Fibroblast of lung (primary cell): ENCODE data around the gene GHRH. TPM values are rescaled to one million over a fixed set of nuclear protein-coding genes. Genes with fewer than 3 reads are reported as not detected.
A peak's percentile ranks its signal among the peaks of the same experiment; 100 is the strongest.

ENCODE experiments used
- DNase-seq, 2 donors: peaks; one replicate each; pipeline versions ENCODE4 v3.0.0 to v3.0.0-alpha.2; 2010; ENCODE audit warnings: low read depth in 2 of 2
- H2AFZ ChIP-seq: 2 replicates; pipeline ENCODE4 v1.5.1; 2012; ENCODE audit warnings: low read length, control low read depth, inconsistent platforms
- H3K27ac ChIP-seq: 2 replicates; pipeline ENCODE4 v1.5.1; 2011; ENCODE audit warnings: low read length, control low read depth; ENCODE audit not compliant: insufficient read depth
- H3K27me3 ChIP-seq: 2 replicates; pipeline ENCODE4 v1.5.1; 2011; ENCODE audit warnings: mild to moderate bottlenecking, low read length; ENCODE audit not compliant: control insufficient read depth, insufficient read depth
- H3K36me3 ChIP-seq: 2 replicates; pipeline ENCODE4 v1.5.1; 2011; ENCODE audit warnings: low read length; ENCODE audit not compliant: control insufficient read depth, insufficient read depth
- H3K4me1 ChIP-seq: 2 replicates; pipeline ENCODE4 v1.5.1; 2011; ENCODE audit warnings: low read length; ENCODE audit not compliant: control insufficient read depth, insufficient read depth; ENCODE audit errors: extremely low read depth
- H3K4me2 ChIP-seq: 2 replicates; pipeline ENCODE4 v1.5.1; 2011; ENCODE audit warnings: low read length, control low read depth; ENCODE audit not compliant: insufficient read depth; ENCODE audit errors: extremely low read depth
- H3K4me3 ChIP-seq, 4 experiments: fragments of 200-600 bp in 1 of 4; sonication (generic) in 1 of 4; replicated peaks in 1 of 4; 2 replicates each; pipeline ENCODE4 v1.5.1; 2011 to 2016; ENCODE audit warnings: low read length in 4 of 4, low read depth in 3 of 4, mild to moderate bottlenecking in 3 of 4, control low read depth in 2 of 4, inconsistent platforms in 1 of 4, mixed read lengths in 1 of 4; ENCODE audit not compliant: insufficient read depth in 1 of 4; ENCODE audit errors: control extremely low read depth in 1 of 4
- H3K79me2 ChIP-seq: 2 replicates; pipeline ENCODE4 v1.5.1; 2012; ENCODE audit warnings: mild to moderate bottlenecking, low read length, inconsistent platforms; ENCODE audit not compliant: control insufficient read depth, insufficient read depth
- H3K9ac ChIP-seq: 2 replicates; pipeline ENCODE4 v1.5.1; 2011; ENCODE audit warnings: mild to moderate bottlenecking, low read length, control low read depth; ENCODE audit not compliant: insufficient read depth
- H3K9me3 ChIP-seq: 2 replicates; pipeline ENCODE4 v1.5.1; 2012; ENCODE audit warnings: low read depth, low read length; ENCODE audit not compliant: control insufficient read depth, insufficient read depth
- H4K20me1 ChIP-seq: 2 replicates; pipeline ENCODE4 v1.5.1; 2011; ENCODE audit warnings: low read length; ENCODE audit not compliant: control insufficient read depth, insufficient read depth; ENCODE audit errors: extremely low read depth
- EZH2 ChIP-seq: IDR thresholded peaks from 2 replicates; pipeline ENCODE4 v1.5.1; 2012; ENCODE audit warnings: low read length, control low read depth, mild to moderate bottlenecking; ENCODE audit errors: missing control alignments
- polyA plus RNA-seq, 2 donors: library from polyadenylated mRNA; depleted of rRNA in 1 of 2; stranded (reverse) in 1 of 2; unstranded in 1 of 2; fragments of >200 nt; gene quantifications; 2 replicates each; pipeline ENCODE4 v1.2.1, GENCODE V29; 2011 to 2012; ENCODE audit warnings: missing spikeins in 1 of 2
- total RNA-seq: library from RNA; depleted of rRNA; stranded (reverse); fragments of >200 nt; gene quantifications from 2 replicates; pipeline ENCODE4 v1.2.1, GENCODE V29; 2014
- TF ChIP-seq, protein P1 (sequence below), 2 donors: IDR thresholded peaks in 1 of 2; conservative IDR thresholded peaks in 1 of 2; 1 replicate in 1 of 2; 2 replicates in 1 of 2; pipeline ENCODE4 v1.5.1; 2011 to 2012; ENCODE audit warnings: low read length in 2 of 2, control low read depth in 1 of 2, inconsistent platforms in 1 of 2, low read depth in 1 of 2, mild to moderate bottlenecking in 1 of 2

GHRH gene
- total and polyA plus RNA-seq, 2 donors (not counting 1 experiment from before 2014, with no cell fraction given), result not detected

GRCh38 chr20:37205794-37206193 lies 55.8 kb downstream of the GHRH start:
- Histone ChIP-seq H3K4me1 (peaks cover 7% of the 10 kb centered on the region), H3K79me2 (peaks cover 6% of the 10 kb centered on the region), H3K9ac (no peak overlapping the region), H3K4me3 (no peak overlapping the region), H3K36me3 (peaks cover 8% of the 10 kb centered on the region), H3K9me3 (no peaks in the 10 kb centered on the region), H3K4me2 (no peak overlapping the region), H4K20me1 (no peaks in the 10 kb centered on the region), H3K27me3 (no peaks in the 10 kb centered on the region), H2AFZ (no peak overlapping the region), H3K27ac (no peak overlapping the region)
- TF ChIP-seq, protein P1, sequence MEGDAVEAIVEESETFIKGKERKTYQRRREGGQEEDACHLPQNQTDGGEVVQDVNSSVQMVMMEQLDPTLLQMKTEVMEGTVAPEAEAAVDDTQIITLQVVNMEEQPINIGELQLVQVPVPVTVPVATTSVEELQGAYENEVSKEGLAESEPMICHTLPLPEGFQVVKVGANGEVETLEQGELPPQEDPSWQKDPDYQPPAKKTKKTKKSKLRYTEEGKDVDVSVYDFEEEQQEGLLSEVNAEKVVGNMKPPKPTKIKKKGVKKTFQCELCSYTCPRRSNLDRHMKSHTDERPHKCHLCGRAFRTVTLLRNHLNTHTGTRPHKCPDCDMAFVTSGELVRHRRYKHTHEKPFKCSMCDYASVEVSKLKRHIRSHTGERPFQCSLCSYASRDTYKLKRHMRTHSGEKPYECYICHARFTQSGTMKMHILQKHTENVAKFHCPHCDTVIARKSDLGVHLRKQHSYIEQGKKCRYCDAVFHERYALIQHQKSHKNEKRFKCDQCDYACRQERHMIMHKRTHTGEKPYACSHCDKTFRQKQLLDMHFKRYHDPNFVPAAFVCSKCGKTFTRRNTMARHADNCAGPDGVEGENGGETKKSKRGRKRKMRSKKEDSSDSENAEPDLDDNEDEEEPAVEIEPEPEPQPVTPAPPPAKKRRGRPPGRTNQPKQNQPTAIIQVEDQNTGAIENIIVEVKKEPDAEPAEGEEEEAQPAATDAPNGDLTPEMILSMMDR (conservative IDR thresholded peaks at IDR 0.05 in 1 of 2, IDR thresholded peaks at IDR 0.05 in 1 of 2; ENCODE audit: low read depth in 1 of 2, low read length in 2 of 2), result no peak
- TF ChIP-seq EZH2, result no peak
- DNase-seq, result no peak

GRCh38 chr20:37205130-37205529 lies 56.5 kb downstream of the GHRH start:
- Histone ChIP-seq H3K9ac (no peak overlapping the region), H2AFZ (no peak overlapping the region), H3K4me1 (peaks cover 7% of the 10 kb centered on the region), H4K20me1 (no peaks in the 10 kb centered on the region), H3K27ac (no peak overlapping the region), H3K9me3 (no peaks in the 10 kb centered on the region), H3K4me2 (no peak overlapping the region), H3K79me2 (peaks cover 6% of the 10 kb centered on the region), H3K36me3 (peaks cover 8% of the 10 kb centered on the region), H3K27me3 (no peaks in the 10 kb centered on the region), H3K4me3 (no peak overlapping the region)
- peak in 1 of 2 donors; percentile 27 for DNase-seq
- TF ChIP-seq, protein P1 (conservative IDR thresholded peaks at IDR 0.05 in 1 of 2, IDR thresholded peaks at IDR 0.05 in 1 of 2; ENCODE audit: low read depth in 1 of 2, low read length in 2 of 2), result no peak
- TF ChIP-seq EZH2, result no peak

DNA sequence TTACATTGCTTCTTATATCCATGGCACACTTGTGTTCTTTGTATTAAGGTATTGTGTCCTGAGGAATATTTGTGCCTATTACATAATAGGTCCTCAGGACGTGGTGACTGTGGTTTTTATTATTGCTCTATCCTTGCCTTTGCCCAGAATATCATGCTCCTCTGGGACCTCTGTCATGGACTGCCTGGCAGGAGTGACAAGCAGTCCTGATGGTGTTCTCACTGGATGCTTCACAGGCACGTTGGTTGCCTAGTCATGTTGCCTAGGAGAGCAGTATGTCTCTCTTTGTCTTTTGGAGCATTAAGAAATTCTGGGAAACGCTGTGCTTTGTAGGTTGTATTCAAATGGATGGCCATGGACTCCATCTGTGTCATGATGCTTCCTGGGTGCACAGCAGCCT lies 57.6 kb downstream of the GHRH start:
- no peak for DNase-seq
- TF ChIP-seq EZH2, result no peak
- TF ChIP-seq, protein P1 (conservative IDR thresholded peaks at IDR 0.05 in 1 of 2, IDR thresholded peaks at IDR 0.05 in 1 of 2; ENCODE audit: low read depth in 1 of 2, low read length in 2 of 2), result no peak
- Histone ChIP-seq H4K20me1 (no peaks in the 10 kb centered on the region), H3K9me3 (no peaks in the 10 kb centered on the region), H3K4me1 (peaks cover 7% of the 10 kb centered on the region), H3K4me3 (no peak overlapping the region), H3K4me2 (no peak overlapping the region), H3K27me3 (no peaks in the 10 kb centered on the region), H3K79me2 (peaks cover 10% of the 10 kb centered on the region), H3K9ac (no peak overlapping the region), H3K36me3 (peaks cover 13% of the 10 kb centered on the region), H2AFZ (no peak overlapping the region), H3K27ac (no peak overlapping the region)
